Activated gamma-delta T cell (primary cell): ENCODE results near the gene HORMAD2.

Experiments
- DNase-seq: peaks from one replicate; lab custom pipeline; 2025; lab: John Stamatoyannopoulos, UW

HORMAD2 gene

DNA sequence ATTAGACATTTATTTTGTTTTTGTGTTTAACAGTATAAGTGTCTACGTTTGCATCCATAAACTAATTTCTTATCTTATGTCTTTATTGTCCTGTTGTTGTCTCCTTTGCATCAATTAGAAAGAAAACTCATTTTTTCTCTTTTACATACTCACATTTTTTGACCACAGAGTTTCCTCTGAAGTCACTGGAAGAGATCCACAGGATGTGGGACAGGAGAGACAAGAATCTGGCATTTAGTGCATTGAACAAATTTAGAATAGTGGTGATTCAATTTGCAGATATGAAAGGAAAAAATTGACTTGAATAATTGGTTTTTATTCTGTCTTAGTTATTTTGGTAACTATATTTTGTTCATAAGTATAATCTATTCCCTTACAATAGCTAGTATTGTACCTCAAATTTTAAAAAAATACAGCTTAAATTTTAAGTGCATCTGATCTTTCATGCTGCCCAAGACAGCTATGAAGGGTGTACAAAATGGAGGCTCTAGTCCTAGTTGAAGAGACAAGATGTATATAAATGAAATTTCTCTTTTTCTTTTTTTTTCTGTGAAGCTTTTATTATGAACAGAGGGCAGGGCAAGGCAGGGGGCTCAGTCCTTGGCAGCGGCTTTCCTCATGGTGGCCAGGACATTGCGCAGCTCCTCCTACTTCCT, 24.4 kb downstream of the HORMAD2 start:
- DNase-seq = no peak

DNA sequence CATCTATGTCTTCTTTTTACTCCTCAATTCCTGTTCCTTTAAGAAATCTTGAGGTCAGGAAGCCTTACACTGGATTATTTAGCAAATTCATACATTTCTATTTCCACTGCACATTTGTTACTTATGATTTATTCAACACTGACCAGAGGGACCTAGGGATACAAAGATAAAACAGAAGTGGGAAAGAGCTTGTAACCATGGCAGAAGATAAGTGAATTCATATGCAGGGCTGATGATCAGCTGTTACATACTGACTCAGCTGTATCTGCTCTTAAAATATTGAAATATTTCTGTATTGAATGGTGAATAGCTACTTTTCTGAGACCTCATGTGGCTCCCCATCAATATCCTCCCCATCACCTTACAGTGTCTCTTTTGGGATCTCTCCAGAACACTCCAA, 25.2 kb downstream of the HORMAD2 start:
- no peak for DNase-seq

DNA sequence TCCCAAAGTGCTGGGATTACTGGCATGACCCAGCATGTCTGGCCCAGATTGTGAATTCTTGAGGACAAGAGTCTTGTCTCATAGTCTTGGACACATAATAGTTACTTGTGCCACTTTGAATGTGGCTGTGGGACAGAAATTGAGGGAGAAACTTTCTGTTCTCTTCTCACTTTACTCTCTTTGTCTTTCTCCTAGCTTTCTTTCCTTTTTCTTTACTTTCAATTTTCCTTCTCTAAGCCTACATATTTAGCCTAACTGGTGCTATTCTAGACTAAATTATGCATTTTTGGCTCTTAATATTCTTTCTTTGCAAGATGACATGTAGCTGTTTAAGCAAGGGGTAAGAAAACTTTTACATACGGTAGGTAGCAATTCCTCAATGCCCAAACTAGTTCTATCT, 33.2 kb downstream of the HORMAD2 start:
- DNase-seq = no peak

DNA sequence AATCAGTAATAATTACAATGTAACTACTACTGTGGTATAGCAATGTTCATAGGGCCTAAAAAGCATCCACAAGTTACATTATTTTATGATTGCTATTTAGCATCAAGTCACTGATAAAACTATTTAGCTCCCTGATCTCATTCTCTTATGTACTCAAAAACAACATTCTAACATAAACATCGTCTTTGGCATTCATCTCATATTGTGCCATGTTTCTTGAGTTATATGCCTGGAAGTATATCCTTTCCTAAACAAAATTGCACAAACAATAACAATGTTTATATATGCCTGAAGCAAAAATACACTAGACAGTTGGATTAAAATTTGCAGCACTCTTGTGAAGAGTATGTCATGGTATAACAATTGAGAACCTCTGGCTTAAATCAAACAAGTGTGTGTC, 34.1 kb downstream of the HORMAD2 start:
- no peak for DNase-seq

DNA sequence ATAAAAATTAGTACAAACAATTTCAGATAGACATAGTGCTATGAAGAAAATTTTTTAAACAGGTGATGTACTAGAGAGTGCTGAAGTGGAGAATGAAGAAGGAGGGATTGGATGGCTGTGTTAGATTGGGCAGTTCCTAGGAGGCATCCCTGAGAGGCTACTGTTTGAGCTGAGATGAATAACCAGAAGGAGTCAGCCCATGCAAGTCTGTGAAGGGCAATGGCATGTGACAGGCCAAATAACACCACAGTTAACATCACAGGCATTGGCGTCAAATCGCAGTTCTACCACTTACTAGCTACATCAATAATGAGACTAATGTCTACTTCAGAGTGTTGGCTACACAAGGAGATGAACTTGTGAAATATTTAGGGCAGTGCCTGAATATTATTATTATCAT, 35.4 kb downstream of the HORMAD2 start:
- no peak for DNase-seq

DNA sequence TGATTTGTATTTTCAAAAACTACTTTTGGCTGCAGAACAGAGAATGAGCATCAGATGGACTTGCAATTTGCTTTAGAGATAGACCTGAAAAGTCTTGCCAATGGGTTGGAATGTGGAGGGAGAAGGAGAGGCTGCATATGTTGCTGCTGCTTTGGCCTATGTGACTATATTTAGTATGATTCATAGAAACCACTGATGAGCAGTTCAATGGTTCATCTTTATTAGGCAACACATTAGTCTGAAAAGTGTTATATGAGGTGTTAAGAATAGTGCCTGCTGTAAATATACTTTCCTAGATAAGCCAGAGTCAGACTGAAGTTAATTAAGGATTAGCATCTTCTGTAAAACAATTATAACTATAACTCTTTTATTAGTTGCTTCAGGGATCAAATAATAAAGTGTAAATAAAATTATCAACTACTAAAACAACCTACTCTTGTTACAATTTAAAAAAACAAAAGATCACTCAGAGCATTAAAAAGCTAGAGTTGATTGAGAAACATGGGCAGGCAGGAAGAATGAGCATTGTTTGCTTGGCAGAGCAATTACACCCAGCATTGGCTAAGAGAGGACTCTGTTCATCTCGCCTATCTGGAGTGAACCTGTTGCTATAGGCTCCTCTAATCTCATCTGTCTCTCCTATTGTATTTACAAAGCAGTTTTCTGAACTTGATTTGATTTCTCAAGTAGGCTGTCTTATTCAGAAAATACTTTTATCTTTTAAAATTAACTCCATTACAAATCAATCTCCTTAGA, 36.3 kb downstream of the HORMAD2 start:
- no peak for DNase-seq

DNA sequence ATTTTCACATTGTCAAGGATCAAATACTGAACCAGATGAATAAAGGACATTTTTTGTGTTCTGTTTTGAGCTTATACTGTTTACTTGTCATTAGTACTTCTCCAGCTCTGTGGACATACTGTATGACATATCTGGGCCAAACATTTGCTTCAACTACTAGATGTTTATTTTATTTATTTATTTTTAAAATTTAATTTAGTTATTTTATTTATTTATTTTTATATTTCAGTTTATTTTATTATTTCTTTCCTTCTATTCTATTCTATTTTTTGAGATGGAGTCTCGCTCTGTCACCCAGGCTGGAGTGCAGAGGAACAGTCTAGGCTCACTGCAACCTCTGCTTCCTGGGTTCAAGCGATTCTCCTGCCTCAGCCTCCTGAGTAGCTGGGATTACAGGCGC, 37.0 kb downstream of the HORMAD2 start:
- no peak for DNase-seq

DNA sequence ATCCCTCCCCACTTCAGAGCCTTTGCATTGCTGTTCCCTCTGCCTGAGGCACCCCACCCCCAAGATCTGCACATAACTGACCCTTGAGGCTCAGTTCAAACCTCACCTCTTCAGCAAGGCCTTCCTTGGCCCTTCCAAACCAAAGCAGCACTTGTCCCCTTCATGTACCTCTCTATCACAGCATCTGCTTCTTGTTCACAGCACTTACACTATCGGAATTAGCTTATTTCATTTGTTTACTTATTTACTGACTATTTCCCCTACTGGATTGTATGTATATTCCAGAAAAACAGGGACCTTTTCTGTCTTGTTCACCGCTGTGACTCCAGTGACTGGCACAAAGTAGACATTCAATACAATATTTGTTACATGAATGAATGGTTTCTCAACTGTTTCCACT, 38.0 kb downstream of the HORMAD2 start:
- DNase-seq = no peak

DNA sequence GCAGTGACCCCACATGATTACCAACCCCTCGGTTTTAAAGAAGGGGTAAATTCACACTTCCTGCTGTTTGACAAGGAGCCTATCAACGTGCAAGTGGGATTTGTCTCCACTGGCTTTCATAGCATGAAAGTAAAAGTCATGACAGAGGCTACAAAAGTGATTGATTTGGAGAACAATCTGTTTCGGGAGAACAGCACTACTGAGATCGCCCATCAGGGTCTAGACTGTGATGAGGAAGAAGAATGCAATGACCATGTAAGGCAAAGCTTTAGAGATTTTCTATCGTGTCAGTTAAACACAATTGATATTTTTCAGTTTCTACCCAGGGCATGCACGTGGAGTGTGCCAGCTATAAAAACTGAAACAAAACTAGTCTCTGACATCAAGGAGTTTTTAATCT, 41.7 kb downstream of the HORMAD2 start:
- DNase-seq = no peak

DNA sequence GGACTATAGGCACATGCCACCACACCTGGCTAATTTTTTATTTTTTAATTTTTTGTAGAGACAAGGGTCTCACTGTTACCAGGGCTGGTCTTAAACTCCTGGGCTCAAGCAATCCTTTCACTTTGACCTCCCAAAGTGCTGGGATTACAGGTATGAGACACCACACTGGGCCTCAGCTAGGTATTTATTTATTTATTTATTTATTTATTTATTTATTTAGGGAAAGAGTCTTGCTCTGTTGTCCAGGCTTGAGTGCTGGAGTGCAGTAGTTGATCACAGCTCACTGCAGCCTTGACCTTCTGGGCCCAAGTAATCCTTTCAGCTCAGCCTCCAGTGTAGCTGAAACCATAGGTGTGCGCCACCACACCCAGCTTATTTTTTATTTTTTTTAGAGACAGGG, 43.2 kb downstream of the HORMAD2 start:
- DNase-seq = no peak

DNA sequence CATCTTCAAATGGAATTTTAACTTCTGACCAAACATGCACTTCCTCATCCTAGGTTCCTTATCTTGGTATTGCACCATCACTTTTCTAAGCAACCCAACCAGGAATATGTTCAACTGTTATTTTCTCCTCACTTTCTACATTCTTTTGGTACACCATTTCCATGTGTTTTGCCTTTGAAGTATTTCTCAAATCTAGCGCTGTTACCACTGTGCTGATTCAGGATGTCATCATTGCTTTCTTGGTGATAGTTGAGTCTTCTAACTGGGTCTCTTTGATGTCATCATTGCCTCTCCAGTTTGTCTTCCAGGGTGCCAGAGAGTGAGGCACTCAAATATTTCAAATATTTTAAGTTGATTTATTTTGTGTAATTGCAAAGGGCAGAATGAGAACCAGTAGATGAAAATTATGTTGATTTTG, 47.5 kb downstream of the HORMAD2 start:
- no peak for DNase-seq

DNA sequence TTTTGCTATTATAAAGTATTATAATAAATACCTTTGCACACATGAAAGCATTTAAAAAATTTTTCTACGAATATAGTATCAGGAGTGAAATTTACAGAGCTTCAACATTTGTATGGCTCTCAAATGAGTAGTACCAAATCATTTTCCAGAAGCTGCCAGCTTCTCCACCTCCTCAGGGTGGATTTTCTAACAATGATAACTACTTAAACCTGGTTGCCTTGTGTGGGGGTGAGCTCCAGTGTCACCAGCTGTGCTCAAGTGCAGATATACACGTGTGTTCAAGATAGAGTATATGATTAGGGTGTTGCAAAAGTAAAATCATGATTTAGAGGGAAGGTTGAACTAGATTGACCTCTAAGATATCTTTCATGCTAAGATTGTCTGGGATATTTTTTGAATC, 48.2 kb downstream of the HORMAD2 start:
- DNase-seq = no peak

DNA sequence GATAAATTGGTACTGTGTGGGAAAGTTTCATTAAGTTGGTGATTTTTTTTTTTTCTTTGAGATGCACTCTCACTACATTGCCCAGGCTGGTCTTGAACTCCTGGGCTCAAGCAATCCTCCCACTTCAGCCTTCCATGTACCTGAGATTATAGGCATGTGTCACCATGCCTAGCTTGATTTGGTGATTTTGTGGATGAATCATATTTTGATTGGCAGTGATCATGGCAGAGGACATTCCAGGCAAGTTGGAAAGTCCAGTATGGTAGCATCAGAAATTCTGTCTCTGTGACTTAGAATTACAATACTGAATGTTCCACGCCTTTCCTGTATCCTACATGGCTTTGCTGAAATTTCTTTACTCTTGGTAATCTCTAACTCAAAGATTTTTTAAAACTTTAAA, 49.4 kb downstream of the HORMAD2 start:
- DNase-seq = no peak

DNA sequence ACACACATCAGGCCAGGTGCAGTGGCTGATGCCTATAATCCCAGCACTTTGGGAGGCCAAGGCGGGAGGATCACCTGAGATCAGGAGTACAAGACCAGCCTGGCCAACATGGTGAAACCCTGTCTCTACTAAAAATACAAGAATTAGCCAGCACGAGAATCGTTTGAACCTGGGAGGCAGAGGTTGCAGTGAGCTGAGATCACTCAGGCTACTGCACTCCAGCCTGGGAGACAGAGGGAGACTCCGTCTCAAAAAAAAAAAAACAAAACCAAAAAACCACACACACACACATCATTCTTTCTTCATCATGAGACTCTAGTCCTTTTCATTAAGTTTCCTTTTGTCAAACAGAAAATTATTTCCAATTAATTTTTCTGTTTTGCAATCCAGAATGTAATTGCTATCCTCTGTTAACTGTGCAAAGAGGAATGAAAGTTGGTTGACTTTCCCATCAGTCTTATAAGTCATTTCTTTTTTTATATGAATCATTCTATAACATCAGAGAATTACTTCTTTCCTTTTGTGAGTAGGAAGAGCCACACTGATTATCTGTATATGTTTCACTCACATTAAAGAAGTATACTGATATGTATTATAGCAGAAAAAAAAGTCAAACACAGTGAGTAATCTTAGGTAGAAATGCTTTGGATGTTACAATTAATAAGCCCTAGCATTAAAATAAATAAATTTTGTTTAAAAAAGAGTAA, 52.2 kb downstream of the HORMAD2 start:
- DNase-seq = no peak

DNA sequence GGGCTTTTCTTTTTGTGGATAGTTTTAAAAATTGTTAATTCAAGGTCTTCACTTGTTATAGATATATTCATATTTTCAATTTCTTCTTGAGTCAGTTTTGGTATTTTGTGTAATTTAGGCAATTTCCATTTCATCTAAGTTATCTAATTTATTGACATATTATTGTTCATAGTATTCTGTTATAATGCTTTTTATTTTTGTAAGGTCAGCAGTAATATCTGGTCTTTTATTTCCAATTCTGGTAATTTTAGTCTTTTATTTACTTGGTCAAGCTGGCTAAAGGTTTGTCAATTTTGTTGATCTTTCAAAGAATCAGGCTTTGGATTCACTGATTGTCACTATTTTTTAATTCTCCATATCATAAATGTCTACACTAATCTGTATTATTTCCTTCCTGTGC, 60.1 kb downstream of the HORMAD2 start:
- no peak for DNase-seq

DNA sequence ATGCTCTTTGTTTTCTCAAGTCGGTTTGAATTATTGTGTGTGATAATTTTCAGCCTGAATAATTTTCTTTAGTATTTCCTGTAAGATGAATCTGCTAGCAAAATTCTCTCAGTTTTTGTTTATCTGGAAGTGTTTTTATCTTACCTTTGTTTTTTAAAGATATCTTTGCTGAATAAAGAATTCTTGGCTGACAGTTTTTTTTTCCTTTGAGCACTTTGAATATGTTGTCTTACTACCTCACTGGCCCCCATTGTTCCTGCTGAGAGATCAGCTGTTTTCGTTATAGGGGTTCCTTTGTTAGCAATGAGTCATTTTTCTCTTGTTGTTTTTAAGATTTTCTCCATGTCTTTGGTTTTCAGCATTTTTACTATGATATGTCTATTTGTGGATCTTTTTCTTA, 63.0 kb downstream of the HORMAD2 start:
- DNase-seq = no peak

DNA sequence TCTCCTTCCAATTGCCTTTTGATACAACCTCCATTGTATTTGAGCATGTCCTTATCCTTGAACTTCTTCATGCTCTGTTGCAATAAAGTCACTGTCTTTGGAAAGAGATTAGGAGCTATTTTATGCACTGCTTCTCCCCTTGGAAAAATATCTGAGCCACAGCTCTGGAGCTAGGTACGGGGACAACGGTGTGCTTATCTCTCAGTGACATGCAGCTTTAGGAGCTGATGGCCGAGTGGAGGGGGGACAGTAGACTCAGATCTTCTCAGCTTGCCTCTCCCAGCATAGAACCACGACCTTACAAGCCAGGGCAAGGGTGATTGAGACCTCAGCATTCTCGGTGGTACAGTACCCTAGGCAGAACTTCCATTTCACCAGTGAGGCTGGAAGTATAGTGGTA, 64.1 kb downstream of the HORMAD2 start:
- no peak for DNase-seq

DNA sequence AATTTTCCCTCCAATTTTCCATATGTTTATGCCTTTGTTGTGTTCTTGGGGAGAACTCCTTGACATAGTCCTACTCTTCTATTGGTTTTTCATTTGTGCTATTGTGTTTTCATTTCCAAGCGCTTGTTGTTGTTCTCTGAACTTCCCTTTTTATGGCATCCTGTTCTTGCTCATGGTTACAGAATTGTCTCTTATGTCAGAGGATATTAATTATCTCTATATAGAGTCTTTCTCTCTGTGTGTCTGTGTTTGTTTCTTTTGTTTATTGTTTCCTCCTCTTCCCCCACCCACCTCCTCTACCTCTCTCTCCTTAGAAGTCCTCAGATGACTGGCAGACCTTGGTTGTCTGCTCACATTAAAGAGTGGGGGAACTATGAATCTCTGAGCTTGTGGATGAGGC, 69.9 kb downstream of the HORMAD2 start:
- no peak for DNase-seq

DNA sequence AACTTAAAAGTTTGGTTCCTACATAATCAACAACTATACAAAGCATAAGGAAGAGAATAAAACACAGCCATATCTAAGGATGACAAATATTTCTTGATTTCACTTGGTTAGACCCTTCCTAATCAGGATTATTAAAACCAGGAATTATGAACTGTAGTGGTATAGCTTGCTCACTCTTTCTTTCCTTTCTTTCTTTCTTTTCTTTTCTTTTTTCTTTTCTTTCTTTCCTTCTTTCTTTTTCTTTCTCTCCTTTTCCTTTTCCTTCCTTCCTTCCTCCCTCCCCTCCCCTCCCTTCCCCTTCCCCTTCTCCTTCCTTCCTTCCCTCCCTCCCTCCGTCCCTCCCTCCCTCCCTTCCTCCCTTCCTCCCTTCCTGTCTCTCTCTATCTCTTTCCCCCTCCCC, 78.0 kb downstream of the HORMAD2 start:
- no peak for DNase-seq

DNA sequence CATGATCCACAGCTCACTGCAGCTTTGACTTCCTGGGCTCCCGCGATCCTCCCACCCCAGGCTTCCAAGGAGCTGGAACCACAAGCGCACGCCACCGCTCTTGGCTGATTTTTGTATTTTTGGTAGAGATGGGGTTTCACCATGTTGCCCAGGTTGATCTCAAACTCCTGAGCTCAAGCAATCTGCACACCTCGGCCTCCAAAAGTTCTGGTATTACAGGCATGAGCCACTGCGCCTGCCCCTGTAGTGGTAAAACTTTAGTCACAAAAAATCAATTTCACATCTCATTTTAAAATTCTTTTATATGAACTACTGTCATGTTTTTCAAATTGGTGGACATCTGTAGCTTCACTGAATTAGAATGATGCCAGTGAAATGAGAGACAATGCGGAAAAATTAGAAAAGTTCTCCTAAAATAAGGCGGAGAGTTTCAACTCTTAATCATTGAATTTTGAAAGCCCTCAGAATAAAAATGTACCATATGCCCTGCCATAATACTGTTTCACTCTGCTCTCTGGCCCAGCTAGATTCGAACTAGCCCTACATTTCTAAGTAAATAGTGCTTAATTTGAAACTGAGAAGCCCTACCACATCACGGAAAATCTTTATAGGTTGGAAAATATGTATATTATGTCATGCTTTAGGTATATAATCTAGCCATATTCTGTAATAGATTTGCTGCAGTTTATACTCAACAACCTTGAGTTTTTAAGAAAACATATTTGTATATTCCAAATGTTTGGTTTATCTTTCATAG, 78.7 kb downstream of the HORMAD2 start:
- no peak for DNase-seq

DNA sequence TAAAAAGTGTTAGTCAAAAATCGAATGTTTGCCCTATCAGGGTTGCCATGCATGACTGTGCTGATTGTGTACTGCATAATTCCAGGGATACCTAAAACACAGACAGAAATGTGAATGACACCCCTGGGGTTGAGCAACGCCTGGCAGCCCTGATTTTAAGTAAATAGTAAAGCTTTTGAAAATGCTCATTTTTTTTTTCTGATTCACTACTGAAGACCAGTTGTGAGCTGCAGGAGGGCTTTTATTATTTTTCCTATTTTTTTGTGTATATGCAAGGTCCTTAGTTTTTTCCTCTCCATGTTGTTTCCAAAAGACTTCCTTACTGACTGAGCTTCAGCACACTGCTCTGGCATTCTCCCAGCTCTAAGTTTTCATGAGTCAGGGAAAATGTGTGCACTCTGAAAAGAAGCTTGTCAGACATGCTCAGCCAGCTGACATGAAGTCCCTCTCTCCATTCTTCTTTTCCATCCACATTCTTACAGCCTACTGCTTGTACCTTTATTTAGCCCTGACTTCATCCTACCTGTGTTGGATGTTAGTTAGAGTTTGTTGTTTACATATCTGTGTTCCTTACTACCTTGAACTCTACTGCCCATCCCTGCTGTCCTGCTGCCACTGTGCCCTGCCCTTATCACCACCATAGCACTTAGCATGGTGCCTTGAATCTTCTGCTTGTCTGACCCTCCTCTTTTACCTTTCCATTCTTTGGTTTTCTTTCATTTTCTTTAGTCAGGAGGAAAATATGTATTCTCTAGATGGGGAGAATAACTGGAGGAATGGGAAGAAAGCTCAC, 79.5 kb downstream of the HORMAD2 start:
- DNase-seq = no peak

DNA sequence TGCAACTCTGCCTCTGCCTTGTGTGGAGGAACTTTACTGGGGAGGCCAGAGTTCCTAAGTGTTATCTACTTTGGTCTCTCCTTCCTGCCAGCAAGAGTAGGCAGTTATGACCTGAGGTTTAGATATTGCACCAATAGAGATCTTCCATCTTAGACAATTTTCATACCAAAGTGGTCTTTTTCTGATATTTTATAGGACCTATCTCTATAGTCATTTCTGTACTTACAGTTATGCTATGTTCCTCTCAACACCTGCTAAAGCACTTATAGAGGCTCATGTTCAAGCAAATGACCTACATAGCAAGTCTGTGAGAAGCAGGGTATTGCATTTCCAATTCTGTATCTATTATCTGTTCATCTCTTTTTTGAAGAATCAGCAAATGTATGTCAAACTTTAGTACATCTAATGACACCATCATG, 80.8 kb downstream of the HORMAD2 start:
- DNase-seq = no peak
